NK-92 (cell line): Measurements from ENCODE around the gene SURF4.
"Not testable (repeated sequence)": the region's sequence is repeated elsewhere in the genome, so short reads cannot be mapped to it uniquely, and the experiment has no call there.

Experiments
- DNase-seq: peaks from one replicate; lab custom pipeline; 2025; ENCODE audit not compliant: unreplicated experiment; lab: John Stamatoyannopoulos, UW

Gene SURF4

DNA sequence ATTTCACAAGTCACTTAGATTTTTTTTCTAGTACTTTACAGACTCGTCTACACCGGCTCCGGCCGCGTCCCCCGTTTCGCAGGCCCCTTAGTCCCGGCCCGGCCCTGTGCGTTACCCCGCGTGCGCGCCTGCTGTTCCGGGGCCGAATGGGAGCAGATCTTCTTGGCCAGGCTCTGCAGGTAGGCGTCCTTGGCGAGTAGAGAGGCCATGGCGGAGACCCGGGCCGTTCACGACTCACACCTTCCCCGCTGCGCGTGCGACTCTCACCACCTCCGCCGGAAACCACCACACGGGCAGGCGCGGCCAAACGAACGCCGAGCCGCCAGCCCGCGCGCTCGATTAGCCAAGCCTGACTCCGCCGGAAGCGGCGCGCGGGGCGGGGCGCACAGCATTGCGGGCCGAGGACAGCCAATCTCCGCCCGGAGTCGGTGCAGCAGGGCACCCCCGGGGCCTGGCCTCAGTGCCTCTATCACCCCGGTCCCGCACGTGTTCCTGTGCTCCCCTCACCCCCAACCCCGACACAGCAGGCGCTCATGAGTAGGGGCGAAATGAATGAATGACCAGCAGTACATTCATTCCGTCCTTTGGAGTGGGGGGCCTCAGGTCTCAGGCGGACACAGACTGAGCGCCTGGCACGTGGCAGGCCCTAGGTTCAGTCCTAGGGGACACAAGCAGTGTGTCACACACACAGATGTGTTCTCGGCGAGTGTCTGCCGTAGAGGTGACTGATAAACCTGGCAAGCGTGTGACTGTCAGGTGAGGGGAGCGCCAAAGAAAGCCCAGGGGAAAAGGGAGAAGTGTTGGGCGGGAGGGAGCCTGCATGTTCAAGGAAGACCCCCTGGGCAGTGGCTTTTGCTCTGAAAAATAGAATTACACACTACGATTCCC, 39.7 kb downstream of the SURF4 start, which contains the start of gene SURF6:
Gene SURF6 (minus strand): TSS at position 265 of the 888 bp plus-strand sequence. CDS start 56 bp downstream, at position 209.
- DNase-seq, result peak; percentile 54

DNA sequence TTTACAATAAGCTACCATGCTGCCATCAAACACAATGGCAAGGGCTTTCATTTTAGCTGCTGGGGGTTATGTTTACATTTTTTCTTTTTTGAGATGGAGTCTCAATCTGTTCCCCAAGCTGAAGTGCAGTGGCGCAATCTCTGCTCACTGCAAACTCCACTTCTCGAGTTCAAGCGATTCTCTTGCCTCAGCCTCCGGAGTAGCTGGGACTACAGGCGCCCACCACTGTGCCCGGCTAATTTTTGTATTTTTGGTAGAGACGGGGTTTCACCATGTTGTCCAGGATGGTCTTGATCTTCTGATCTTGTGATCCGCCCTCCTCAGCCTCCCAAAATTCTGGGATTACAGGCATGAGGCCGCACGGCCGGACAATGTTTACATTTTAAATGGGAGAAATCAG, 41.0 kb downstream of the SURF4 start:
- not testable (repeated sequence) for DNase-seq

DNA sequence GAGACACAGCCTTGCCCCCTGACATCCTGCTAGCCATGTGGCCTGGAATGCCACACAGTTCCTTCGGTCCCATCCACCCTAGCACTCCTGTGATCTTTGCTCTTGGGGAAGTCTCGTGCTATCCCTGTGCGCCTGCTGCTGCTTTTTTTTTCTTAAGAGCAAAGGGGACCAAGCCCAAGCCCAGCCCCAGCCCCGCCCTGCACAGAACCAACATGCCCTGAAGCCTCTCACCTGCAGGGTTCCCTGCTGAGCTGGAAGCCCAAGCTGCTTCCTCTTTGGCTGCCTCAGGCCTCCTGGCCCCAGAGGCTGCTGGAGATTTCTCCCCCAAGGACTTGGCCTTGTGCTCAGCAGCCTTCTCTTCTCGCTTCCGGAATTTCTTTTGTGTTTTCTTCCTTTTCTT, 41.7 kb downstream of the SURF4 start:
- no peak for DNase-seq

DNA sequence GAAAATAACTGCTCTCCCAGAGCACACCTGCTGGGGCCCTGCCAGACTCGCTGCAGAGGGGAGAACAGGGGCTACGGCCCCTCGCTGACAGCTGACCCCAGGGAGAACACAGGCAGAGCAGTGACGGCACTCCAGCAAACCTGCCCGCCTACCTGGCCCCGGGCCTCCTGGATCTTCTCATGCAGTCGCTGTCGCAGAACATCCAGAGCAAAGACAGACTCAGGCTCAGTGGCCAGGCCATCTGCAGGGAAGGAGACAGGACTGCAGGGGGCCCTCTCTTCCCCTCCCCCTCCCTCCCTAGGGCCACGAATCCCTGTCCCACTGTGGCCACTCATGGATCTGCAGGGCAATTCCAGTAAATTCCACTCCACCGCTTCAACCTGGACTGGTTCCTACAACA, 42.3 kb downstream of the SURF4 start:
- DNase-seq, result no peak

DNA sequence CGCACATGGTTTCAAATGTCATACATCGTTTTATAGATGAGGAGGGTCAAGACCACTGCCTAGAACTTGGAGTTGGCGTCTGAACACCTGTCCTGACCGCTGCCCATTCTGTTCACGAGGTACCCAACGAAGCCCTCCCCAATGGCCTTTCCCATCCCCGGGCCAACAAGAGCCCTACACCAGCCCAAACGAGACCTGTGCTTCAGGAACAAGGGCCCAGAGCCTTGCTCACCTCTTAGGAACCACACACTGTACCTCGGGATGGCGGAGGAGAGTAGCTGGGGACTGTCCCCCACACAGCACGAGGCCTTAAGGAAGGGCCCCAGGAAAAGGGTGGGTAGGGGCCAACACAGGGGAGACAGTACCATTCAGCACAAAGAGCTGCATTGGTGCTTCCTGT, 42.8 kb downstream of the SURF4 start:
- DNase-seq, result no peak

DNA sequence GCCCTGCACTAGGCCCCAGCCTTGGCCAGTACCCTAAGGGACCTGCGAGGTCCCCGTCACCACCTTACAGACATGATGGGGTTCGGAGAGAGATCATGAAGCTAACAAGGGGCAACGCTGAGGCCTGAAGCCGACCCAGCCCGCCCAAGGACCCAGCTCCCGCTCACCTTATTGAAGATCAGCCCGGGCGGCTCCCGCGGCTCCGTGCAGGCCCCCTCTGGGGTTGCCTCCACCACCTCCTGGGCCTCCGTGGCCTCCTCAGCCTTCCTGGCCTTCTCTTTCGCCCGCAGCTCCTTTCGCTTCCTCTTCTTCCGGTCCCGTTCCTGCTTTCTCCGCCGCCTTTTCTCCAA, 43.5 kb downstream of the SURF4 start:
- no peak for DNase-seq

DNA sequence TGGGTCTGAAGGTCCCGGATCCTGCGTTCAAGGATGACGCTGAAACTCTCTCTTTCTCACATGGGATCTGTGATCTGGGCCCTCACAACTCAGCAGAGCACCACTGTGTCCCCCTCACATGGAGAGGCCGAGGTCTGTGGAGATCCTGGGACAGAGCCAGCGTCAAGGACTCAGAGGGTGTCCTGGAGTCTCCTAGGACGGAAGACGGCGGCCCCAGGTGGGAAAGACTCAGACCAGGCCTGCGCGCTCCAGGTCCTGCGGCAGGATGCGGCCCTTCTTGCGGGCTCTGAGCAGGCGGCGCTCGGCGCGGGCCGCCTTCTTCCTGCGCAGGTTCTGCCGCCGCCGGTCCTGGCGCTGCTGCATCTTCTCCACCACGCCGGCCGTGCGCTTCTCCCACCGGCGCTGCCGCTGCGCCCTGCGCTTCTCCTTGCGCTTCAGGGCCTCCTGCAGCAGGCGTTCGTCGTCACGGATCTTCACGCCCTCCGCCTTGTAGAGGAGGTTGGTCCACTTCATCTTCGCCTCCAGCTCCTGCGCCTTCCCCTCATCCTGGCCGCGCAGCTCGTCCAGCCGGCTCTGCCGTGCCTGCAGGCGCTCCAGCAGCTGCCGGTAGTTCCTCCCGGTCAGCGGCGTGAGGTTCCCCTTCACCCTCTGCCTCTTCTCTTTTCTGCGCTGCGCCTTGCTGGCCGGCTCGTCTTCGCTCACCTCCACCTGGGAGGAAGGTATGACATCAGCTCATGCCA, 44.0 kb downstream of the SURF4 start:
- DNase-seq, result no peak

DNA sequence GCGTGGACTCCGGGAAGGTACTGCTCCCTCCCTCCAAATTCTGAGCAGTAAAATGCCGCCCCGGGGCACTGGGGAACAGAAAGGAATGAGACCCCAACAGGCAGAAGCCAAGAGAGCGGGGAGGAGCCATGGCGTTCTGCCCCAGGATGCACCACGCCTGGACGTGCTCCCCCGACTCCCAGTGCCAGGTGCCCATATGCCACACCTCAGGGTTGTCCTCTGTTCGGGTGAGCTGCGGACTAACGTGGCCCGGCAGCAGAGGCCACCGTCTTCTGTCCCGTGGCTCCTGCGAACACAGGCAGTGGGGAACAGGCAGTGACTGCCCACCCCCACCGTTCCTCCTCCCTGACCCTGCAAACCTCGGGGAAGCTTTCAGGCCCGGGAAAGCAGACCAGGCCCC, 44.6 kb downstream of the SURF4 start:
- DNase-seq, result no peak

DNA sequence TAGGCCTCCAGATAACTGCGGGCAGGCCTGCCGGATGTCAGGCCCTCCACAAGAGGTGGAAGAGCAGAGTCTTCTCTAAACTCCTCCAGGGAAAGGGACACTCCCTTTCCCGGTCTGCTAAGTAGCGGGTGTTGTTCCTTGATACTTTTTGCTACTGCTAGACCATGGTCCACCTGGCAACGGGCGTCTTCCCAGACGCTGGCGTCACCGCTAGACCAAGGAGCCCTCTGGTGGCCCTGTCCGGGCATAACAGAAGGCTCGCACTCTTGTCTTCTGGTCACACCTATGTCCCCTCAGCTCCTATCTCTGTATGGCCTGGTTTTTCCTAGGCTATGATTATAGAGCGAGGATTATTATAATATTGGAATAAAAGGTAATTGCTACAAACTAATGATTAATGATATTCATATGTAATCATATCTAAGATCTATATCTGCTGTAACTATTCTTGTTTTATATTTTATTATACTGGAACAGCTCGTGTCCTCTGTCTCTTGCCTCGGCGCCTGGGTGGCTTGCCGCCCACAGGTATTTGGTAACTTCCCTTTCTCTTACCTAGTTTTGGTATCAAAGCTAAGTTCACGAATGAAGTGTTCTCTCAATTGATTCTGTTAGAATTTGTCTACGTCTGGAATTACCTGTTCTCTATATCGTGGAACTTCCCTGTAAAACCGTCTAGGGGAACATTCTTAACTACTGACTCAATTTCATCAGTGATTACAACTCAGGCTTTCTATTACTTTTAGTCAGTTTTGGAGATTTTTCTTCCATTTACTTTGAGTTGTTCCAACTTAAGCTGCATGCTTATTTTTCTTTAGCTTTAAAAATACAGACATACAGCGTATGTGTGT, 46.3 kb downstream of the SURF4 start:
- DNase-seq, result not testable (repeated sequence)

DNA sequence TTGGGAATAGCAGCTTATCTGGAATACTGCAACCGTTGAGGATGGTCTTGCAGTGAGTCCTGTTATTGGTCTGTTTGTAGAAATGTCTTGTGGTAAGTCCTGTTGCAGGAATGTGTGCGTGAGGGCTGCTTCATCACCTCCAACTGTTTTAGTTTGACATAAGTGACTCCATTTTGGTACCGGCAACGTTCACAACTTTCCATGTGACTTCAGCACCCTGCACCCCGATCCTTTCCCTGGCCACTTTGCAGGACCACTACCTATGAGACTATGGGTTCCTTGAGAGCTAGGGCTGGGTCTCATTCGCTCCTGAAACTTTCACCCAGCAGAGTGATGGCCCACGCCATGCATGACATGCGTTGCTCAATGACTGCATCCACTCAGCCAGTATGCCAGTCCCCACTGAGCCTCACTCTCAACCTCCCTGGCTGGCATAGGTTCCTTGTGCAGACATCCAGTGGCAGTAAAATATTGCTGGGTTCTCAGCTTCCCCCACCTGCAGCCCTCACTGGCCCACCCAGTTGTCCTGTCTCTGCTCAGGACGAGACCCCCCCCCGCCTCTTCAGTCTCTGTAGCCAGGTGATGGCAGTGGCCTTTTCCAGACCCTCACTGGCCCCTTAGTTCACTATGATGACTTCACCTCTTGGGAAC, 47.9 kb downstream of the SURF4 start:
- no peak for DNase-seq

DNA sequence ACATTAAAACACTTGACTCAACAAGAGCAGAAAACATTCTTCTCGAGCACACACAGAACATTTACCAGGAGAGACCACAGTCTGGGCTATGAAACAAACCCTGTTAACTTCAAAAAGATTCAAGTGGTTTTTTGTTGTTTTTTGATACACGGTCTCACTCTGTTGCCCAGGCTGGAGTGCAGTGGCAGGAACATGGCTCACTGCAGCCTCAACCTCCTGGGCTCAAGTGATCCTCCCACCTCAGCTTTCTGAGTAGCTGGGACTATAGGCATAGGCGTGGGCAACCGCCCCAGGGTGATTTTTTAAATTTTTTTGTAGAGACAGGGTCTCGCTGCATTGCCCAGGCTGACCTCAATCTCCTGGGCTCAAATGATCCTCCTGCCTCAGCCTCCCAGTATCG, 48.8 kb downstream of the SURF4 start:
- DNase-seq, result not testable (repeated sequence)

DNA sequence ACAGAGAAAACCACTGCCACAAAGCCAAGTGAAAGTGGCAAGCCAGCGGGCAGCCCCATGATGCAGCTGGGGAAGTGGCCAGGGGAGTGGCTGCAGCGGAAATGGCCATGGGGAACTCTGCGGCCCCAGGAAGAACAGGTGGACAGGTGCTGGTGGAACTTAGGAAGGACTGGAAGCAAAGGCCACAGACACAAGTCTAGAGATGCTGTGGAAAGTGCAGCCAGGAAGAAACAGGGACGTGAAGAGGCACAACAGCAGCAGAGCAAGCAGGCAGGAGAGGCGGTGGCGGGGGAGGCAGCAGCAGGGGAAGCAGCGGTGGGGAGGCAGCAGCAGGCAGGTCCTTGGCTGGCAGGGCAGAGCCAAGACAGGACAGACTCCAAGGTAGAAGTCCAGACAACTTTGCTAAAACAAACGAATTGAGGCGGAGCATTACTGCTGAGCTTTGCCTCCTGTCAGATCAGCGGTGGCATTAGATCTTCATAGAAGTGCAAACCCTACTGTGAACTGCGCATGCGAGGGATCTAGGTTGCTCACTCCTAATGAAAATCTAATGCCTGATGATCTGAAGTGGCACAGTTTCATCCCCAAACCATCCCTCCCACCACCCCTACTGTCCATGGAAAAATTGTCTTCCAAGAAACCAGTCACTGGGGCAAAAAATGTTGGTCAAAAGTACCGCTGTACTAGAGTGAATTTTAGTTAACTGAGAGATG, 51.7 kb downstream of the SURF4 start:
- no peak for DNase-seq

DNA sequence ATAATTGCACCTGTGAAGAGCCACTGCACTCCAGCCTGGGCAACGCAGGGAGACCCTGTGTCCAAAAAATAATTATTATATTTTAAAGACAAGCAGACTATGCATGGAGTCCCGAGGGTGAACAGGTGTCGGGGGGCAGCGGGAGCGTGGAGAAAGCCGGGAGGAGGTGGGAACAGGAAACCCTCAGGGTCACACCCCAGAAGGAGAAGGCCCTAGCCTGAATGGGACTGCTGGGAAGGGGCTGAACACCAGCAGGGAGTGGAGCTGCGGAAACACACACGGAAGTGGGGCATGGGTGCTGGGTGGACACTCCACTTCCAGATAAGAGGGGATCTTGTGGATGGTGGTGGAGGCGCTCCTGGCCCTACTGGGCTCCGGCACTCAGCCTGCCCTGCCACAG, 52.6 kb downstream of the SURF4 start:
- no peak for DNase-seq

DNA sequence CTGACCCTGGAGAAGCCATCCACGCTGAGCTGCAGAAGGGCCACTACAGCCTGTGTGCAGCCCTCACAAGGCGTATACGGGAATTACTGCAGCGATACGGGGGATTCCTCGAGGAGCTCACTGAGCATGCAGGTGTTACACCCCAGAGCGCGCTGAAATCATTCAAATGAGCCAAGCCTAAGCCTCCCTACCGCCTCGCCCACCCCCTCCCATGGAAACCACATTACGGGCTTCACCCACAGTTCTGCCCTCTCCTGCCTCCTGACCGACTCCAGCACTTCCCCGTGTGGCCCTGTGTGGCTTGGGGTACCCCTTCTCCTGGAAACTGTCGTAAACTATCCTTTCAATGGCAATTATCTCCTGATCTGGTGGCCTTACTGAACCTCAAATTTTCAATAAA, 53.2 kb downstream of the SURF4 start:
- DNase-seq, result no peak

DNA sequence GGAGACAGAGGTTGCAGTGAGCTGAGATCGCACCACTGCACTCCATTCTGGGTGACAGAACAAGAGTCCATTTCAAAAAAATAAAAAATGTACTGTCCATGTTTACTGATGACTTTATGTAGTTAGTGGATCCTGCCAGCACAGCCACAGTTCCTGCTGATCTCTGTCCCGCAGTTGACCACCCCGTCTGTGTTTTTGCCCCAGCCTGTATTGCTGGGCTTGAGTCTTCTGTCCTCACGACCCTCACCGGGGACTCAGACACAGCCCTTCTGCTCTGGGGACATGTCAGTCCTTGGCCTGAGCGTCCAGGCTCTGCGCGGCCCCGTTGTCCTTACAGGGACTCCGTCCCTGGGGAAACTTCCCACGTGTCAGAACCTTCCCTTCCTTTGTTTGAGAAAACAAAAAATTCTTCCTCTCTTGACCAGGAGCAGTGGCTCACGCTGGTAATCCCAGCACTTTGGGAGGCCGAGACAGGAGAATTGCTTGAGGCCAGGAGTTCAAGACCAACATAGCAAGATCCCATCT, 54.4 kb downstream of the SURF4 start:
- DNase-seq, result no peak

DNA sequence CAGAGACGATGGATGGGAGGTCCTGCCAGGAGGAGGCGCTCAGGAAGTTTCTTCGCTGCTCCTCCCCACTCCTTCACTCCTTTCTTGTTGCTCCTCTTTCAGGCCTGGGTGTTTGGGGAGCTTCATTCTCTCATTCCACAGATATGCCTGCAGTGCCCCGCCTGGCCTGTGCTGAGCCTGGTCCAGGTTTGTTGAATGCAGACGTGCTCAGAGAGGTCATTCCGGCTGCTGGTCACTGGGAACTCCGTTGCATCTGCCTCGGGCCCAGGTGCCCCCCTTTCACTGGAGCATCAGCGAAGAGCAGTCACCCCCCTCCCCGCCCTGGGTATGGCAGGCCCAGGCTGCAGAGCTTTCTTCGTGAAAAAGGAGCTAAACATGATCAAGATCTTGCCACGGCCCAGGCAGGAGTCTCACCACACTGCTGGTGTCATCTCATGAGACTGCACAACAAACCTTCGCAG, 55.4 kb downstream of the SURF4 start:
- DNase-seq, result no peak

DNA sequence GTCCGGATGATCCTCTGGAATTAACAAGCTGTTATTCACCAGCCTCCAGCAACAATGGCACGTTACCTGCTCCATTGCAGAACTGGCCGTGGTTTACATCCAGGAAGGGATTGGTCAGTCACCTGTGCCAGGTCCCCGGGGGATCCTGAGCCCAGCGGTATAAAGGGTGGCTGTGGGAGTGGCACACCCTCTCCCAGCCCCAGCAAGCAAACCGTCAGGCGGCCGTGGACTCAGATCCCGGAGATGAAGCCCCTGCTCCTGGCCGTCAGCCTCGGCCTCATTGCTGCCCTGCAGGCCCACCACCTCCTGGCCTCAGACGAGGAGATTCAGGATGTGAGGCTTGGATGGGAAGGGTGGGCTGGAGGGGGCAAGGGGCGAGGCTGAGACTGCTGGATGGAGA, 58.3 kb downstream of the SURF4 start:
- not testable (repeated sequence) for DNase-seq

DNA sequence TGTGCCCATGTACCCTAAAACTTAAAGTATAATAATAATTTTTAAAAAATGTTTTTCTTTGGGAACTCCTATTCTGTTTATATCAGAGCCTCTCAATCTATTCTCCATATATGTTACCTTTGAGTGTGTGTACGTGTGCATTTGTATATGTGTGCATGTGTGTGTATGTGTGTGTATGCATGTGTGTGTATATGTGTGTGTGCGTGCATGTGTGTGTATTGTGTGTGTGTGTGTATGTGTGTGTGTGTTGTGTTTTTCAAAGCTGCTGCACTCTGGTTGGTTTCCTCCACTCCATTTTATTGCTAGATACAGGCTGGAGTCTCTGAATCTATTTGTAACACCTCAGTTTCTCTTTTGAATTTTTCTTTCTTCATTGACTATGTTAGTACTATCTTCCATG, 59.9 kb downstream of the SURF4 start:
- no peak for DNase-seq
